ENCODE results near the gene STAG3.

- no peak for TF ChIP-seq ELF4 (IDR thresholded peaks at IDR 0.05)
- no peak for TF ChIP-seq FOXM1 (IDR thresholded peaks at IDR 0.05; ENCODE audit: borderline replicate concordance)
- TF ChIP-seq LEF1 (IDR thresholded peaks at IDR 0.05; ENCODE audit: borderline replicate concordance) = no peak
- no peak for TF ChIP-seq L3MBTL2 (conservative IDR thresholded peaks at IDR 0.05)
- TF ChIP-seq FOXA1 (IDR thresholded peaks at IDR 0.05) = no peak
- TF ChIP-seq FOXK2 (IDR thresholded peaks at IDR 0.05) = no peak
- TF ChIP-seq SUZ12 (IDR thresholded peaks at IDR 0.05) = no peak
- TF ChIP-seq ZNF384 (IDR thresholded peaks at IDR 0.05) = no peak
- no peak for TF ChIP-seq SP1 (IDR thresholded peaks at IDR 0.05)
- TF ChIP-seq BHLHE40 (IDR thresholded peaks at IDR 0.05; ENCODE audit: borderline replicate concordance) = no peak
These were observed 3.8 kb upstream of the STAG3 start for GRCh38 chr7:100173806-100174495.
